NK-92 (cell line): ENCODE data around the gene NFIB.

Experiments used
- DNase-seq: peaks from one replicate; lab custom pipeline; 2025; ENCODE audit not compliant: unreplicated experiment; lab: John Stamatoyannopoulos, UW

Gene NFIB

DNA sequence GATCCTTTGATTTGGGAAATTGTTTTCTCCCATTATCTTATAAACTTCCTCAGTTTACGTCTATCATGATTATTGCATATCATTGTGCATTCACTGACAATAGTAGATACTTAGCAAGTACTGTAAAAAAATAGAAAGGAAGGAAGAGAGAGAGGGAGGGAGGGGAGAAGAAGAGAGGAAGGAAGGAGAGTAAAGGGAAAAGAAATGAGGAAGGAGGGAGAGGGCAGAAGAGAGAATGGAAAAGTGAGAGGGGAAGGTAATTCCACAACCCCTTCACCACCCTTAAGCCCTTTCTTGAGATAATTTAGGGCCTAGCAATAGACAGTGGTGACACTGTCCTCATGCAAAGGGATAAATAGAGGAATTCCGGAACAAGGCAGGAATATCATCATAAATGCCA lies 64.4 kb downstream of the NFIB start:
- DNase-seq, result no peak

- DNase-seq, result no peak
Observed at GRCh38 chr9:14248149-14248548, 65.8 kb downstream of the NFIB start.

DNA sequence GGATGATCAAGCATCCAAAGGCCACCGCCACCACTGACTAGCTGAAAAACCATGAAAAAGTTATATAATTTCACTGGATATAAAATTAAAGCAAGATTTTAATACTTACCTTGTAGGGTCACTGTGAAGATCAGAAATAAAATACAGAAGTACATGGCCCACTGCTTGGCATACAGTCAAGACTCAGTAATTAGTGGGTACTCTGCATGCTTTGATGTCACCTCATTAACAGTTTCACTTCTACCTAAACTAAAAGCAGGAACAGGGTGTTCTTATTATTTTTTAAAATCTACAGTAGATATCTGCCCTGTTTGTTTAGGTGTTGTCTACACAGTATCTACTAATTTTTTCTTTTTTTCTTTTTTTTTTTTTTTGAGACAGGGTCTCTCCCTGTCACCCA lies 66.4 kb downstream of the NFIB start:
- DNase-seq, result no peak

DNA sequence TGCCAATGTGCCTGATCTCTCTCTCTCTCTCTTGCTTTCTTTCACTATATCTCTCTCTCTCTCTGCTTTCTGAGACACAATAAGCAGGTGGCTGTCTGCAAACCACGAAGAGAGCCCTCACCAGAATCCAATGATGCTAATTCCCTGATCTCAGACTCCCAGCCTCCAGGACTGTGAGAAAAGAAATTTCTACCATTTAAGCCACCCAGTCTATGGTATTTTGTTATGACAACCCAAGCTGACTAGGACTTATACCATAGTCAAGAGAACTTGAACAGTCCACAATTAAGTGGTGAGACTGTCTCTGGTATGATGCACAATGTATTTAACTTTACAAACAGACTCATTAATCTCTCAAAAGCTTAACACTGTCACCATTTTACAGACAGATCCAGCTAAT lies 67.0 kb downstream of the NFIB start:
- DNase-seq, result no peak

GRCh38 chr9:14245901-14246525 lies 67.9 kb downstream of the NFIB start:
- DNase-seq, result no peak

DNA sequence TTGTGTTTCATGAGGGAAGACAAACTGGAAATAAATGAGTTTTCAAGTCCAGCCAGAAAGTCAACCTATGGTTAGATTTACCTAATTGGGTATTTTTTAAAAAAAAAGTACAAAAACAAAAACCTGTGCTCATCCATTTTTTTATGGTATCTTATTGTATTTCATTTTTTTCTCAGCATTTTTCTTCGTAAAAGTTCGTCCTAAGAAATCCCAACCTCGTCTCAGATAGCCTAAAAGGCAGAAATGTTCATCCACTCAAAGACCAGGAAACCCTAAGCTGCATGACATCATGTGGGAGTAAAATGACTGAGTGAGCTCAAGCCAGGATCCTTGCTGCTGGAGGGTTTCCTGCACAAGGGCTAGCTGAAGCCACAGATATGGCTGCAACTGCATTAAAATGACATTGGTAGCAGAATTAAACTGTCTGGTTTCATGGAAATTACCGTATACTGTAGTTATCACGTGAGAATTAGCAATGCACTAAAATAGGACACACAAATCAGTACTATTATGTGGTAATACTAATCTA lies 70.4 kb downstream of the NFIB start:
- no peak for DNase-seq

GRCh38 chr9:14242150-14242805 lies 71.7 kb downstream of the NFIB start:
- no peak for DNase-seq

DNA sequence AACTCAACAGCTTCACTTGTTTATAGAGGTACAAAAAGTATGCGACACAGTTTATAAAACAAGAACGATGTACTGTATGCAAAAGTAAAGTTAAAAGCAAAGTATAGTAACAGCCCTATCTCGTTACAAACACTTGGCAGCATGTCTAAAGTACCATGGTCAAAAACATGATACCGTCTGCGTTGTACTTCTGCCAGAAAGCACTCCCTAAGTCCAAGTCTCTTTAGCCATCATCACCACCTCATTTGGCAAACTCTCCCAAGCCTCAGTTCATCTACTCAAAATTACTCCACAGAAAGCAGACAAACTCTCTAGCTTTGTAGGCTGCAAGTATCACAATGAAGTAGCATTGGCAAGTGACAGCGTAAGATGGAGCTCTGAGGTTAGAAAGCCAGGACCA lies 73.4 kb downstream of the NFIB start:
- no peak for DNase-seq

DNA sequence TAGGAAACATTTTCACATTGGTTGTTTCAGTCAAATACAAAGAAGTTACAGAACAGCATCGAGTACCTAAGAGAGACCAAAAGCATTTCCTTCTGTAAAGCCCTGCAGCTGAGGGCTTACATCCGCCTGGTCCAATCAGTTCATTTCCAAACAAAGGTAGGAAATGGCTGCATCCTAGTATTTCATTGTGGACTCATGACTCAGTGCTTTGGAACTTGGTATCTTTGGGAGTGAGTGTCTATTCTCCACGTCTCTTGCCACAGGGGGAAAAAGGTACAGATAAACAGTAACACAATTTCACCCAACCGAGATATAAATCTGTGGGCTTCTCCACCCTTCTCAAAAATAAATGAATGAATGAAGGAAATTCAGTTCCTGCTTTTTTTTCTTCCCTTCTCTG lies 75.4 kb downstream of the NFIB start:
- no peak for DNase-seq

GRCh38 chr9:14238079-14238478 lies 75.9 kb downstream of the NFIB start:
- no peak for DNase-seq

- no peak for DNase-seq
Observed at GRCh38 chr9:14236591-14236990, 77.3 kb downstream of the NFIB start.

- no peak for DNase-seq
Observed at GRCh38 chr9:14232111-14232510, 81.8 kb downstream of the NFIB start.

DNA sequence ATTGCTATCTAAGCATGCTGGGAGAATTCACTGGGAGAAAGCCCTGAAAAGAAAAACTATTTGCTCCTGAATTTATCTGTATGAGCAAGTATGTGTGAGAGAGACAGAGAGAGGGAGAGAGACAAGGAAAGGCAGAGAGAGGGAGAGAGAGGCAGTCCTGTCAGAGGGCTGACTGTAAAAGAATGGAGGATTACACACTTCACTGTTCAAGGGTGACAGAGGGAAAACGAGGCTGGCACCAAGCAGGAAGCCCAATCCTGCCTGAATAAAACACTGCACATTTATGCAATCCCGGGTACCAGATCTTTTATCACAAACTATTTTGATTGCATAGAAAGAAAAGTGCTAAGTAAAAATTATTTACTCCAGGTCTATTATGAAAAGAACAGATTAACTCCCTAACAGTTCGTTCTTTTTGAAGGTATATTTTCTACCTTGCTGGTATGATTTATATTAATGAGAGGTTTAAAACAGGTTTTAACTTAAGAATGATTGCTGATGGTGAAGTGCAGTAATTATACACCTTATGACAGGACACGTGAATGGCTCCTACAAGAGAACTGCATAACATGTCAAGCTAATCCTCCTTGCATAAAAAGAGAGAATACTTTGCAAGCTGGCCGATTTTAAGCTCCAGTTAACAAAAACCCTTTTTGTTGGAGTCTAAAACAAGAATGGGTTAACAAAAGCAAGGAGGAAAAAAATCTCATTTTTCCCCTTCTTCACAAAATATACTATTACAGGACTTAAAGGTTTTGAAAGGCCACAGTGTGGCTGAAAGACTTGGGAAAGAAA lies 82.5 kb downstream of the NFIB start:
- no peak for DNase-seq

DNA sequence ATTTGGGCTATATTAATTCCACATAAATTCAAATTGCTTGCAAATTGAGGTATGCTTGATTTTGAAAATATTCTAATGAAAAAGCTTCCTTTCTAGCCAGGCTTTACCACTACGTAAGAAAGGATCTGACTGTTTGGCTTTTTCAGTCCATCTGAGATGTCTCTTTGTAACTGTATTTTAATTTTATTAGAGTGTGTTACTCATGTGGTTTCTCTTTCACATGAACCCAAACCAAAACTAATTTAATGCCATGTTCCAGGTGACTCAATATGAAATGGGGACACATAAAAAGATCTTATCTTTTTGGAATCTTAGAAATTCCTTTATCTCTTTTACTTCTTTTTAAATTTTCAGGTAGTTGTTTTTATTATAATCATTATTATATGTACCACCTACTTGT lies 85.3 kb downstream of the NFIB start:
- no peak for DNase-seq

GRCh38 chr9:14226855-14227532 lies 86.9 kb downstream of the NFIB start:
- no peak for DNase-seq

DNA sequence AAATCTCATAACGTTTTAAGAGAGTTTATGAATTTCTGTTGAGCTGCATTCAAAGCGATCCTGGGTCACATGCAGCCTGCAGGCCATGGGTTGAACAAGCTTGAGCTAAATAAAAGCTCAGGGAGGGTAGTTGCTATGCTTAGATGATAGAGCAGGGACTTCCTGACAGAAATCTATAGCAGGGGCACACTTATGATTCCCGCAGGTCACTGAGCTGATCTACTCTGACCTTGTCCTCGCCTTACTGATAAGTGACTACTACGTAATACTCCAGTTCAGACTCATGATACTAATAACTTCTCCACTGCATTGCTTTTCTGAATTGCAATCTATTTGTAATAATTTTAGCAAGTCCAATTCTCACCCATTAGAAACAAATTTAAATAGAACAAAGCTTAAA lies 90.9 kb downstream of the NFIB start:
- no peak for DNase-seq

DNA sequence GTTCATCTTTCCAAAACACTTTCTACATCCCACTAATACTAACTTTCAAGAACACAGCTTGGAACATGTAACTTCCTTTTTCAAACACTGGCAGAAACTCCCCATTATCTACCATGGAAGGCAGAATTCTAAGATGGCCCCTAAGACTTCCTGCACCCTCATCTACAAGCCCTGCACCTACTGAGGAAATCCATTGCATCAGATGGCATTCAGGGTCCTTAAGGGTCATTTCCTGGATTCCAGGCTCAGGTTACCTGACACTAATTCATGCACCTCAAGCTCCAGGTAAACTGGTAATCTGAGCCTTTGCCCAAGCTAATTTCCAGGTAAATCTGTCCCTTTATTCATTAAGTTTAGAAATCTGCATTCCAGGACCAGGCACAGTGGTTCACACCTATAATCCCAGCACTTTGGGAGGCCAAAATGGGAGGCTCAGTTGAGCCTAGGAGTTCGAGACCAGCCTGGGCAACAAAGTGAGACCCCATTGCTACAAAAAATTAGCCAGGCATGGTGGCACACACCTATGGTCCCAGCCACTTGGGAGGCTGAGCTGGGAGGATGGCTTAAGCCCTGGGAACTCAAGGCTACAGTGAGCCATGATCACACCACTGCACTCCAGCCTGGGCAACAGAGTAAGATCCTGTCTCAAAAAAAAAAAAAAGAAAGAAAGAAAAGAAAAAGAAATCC lies 91.6 kb downstream of the NFIB start:
- no peak for DNase-seq

DNA sequence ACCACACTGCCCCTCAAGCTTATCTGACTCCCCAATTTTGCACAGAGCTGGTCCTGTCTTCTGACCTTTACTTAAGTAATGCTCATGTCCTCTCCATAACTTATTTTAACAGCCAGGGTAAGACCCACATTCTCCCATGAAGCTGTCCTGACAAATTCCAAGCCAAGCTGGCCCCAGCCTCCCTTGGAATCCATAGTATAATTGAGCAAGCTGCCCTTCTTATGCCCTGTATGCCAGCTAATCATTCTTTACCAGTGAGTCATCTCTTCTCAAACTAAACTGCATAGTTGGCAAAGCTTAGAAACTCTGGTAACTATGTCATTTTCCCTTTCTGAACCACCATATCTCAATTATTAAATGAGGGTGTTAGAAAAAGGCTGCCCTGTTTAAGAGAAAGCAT lies 92.4 kb downstream of the NFIB start:
- DNase-seq, result no peak

GRCh38 chr9:14221119-14221518 lies 92.8 kb downstream of the NFIB start:
- DNase-seq, result no peak

GRCh38 chr9:14220256-14220655 lies 93.7 kb downstream of the NFIB start:
- no peak for DNase-seq

- no peak for DNase-seq
Observed at GRCh38 chr9:14219850-14220249, 94.1 kb downstream of the NFIB start.
